GM12872 (cell line): ENCODE results near the gene RAC3.

Source experiments
- TF ChIP-seq, protein P1 (sequence below): IDR thresholded peaks from 3 replicates; pipeline ENCODE4 v1.5.1; 2011; ENCODE audit warnings: low read depth, mild to moderate bottlenecking, low read length, moderate library complexity; ENCODE audit not compliant: insufficient read depth

Gene RAC3

DNA sequence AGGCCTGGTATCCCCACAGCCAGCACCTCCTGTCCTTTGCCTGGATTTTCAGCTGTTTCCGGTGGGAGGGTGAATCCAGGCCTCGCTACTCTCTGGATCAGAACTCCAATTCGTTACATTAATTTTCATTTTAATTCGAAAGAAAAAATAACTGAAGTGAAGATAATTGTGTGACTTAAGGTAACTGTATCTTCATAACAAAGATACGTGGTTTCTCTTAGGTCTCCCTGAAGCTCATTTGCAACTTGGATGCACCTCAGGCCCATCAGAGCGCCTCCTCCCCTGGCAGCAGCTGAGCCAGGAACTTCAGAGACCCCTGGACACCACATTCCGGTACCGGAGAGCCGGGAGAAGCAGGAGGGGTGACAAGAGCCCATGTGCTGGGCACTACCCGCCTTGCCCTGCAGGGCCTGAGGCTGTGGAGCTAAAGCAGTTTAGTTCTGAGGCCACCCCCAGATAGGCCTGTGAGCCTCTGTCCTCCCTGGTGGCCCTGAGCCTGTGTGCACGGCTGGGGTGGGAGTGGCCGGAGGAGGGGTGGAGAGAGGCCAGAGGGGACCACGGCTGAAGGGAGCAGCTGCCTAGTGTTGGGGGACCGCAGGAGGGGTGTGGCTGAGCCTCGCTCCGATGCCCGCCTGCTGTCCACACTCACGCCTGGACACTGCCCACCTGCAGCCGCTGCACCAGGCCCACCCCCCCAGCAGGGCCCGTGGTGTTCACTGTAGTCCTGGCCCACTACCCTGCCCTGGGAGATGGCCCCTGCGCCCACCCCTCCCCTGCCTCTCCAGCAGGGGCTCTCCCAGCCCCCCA is 45.5 kb downstream of the RAC3 start:
- TF ChIP-seq, protein P1, sequence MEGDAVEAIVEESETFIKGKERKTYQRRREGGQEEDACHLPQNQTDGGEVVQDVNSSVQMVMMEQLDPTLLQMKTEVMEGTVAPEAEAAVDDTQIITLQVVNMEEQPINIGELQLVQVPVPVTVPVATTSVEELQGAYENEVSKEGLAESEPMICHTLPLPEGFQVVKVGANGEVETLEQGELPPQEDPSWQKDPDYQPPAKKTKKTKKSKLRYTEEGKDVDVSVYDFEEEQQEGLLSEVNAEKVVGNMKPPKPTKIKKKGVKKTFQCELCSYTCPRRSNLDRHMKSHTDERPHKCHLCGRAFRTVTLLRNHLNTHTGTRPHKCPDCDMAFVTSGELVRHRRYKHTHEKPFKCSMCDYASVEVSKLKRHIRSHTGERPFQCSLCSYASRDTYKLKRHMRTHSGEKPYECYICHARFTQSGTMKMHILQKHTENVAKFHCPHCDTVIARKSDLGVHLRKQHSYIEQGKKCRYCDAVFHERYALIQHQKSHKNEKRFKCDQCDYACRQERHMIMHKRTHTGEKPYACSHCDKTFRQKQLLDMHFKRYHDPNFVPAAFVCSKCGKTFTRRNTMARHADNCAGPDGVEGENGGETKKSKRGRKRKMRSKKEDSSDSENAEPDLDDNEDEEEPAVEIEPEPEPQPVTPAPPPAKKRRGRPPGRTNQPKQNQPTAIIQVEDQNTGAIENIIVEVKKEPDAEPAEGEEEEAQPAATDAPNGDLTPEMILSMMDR, result no peak

DNA sequence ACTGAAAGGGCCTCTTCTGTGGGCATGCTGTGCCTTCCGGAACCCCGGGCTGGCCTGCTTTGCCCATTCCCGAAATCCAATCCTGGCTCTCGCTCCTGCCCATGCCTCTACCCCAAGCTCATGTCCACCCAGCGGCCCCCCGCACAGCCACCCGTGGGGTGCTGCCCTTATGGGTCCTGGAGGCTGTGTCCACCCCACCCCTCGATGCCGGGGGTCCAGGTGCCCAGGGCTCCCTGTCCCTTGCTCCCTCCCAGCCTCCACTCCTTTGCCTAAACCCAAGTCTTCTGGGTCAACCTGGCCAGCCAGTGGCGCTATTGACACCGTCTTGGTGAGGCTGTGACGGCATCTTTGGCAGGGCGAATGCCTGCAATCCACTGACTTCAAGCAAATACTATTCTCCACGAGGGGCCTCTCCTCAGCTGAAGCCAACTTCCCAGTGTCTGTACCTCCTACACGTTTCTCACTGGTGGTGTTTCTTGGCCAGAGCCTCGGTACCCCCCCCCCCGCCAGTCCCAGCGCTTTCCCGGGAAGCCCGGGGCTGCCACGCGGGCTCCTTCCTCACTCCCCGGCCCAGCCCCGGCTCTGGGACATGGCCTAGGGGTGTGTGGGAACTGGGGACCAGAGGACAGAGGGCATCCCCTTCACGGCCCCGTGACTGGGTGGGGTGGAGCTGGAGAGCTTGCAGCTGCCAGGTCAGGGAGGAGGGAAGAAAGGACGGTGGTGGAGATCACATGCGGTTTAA is 46.3 kb downstream of the RAC3 start:
- TF ChIP-seq, protein P1, result no peak

DNA sequence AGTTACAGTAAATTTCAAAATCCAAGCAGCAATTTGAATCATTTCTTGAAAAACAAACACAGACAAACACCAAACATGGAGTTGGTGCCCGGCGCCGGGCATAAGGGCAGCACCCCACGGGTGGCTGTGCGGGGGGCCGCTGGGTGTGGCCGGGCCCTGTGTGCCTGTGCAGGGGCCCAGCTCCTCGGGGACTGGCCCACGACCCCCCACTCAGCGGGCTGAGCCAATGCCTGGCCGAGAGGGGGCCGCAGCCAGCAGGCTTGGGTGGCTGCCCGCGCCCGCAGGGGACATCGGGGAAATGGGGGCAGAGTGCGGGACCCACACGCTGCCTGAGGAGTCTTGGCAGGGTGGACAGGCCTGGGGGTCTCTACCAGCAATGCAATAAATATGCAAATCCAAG is 47.0 kb downstream of the RAC3 start:
- TF ChIP-seq, protein P1, result no peak

DNA sequence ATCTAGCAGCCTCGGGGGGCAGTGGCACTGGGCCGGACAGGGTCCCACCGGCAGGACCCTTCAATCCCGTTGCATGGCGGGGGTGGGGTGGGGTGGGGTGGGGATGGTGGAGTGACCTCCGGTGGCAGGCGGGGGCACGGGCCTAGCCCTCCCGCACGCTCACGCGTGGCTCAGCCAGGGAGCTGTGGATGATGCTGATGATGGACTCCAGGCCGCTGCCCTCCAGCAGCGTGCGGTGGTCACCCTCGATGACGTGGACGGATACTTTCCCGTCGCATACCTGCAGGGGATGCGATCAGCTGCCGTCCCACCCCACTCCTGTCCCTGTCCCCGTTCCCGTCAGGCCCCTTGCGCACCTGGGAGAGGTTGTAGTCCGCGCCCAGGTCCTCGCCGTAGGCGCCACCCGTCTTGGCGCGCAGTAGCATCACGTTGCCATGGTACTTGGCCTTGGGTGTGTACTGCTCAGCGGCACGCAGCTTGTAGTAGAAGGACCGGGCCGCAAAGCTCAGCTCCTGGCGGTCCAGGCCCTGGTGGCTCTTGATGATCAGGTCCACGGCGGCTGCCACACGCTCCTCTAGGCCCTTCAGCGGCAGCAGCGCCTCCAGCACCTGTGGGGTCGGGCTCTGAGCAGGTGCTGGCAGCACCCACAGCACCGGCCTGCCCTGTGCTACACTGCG is 47.7 kb downstream of the RAC3 start:
- TF ChIP-seq, protein P1, result no peak

DNA sequence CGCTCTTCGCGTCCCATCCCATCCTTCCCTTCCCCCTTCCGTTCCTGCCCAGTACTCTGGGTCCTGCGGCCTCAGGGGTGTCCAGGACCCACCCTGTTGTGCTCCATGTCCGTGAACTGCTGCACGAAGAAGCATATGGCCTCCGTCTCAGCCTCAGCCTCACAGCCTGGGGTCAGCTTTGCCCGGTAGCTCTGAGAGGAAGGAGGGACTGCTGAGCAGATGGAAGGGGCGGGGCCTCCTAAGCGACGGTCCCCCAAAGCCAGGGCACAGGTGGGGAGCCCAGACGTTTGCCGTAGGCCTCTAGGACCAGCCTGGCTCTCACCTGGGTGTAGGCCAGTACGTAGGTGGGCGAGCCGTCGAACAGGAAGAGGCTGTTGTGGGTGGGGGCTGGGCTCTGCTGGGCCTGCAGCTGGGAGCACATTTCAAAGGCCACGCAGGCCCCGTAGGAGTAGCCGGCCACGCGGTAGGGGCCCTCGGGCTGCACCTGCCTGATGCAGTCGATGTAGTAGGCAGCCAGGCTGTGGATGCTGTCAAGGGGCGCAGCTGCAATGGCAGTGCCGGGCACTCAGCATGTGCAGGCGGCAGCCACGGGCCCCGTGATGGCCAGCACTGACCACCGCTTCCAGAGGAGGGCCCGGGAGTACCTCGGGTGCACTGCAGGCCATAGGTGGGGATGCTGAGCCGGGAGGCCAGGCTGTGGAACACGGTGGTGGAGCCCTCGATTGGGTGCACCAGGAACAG is 48.7 kb downstream of the RAC3 start:
- TF ChIP-seq, protein P1, result no peak

DNA sequence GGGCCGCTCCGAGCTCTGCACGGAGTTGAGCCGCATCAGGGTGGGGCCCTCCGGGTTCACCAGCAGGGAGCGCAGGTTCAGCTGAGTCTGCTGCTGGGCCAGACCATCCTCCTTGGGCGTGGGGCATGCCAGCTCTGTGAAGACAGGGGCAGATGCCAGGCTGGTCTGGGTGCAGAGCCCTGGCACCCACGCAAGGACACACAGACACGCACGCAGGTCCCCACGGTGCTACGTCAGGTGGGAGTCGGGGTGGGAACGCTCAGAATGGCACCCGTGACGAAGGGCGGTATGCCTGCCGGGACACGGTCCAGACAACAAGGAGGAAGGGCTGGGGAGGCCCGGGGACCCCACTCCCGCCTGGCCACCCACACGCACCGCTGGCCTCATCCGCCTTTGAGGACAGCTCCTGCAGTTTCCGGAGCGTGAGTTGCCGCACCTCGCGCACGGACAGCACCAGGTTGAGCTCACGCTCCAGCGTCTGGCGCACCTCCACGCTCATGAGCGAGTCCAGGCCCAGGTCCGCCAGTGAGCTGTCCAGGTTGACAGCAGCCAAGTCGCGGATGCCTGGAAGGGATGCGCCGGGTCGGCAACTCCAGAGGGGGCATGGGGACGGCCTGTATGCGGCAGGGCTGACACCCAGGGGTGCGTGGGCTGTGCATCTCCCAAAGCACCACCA is 49.4 kb downstream of the RAC3 start:
- TF ChIP-seq, protein P1, result no peak
